HEK293 (cell line): ENCODE results near the gene WDR82.

Source experiments
- CTCF ChIA-PET: fragments of 350-600 bp; formaldehyde crosslinking; extraction: SDS; loops from one replicate; lab custom pipeline; 2021; ENCODE audit warnings: antibody characterized with exemption; lab: Yijun Ruan, JAX
- POLR2A ChIA-PET: fragments of 300-600 bp; formaldehyde crosslinking; extraction: SDS; loops from one replicate; lab custom pipeline; 2020; ENCODE audit warnings: antibody characterized with exemption, inconsistent platforms; lab: Yijun Ruan, JAX
- H3K27ac ChIP-seq: fragments of 200-500 bp; sonication (Bioruptor generic); 2 replicates; pipeline ENCODE4 v1.5.1; 2014; ENCODE audit warnings: low read depth, low read length, control low read depth, inconsistent platforms; ENCODE audit errors: extremely low read depth
- H3K36me3 ChIP-seq, 2 experiments: fragments of 200-500 bp in 1 of 2; sonication (Bioruptor generic) in 1 of 2; 1 replicate in 1 of 2; 2 replicates in 1 of 2; pipeline ENCODE4 v1.5.1; 2014 to 2017; ENCODE audit warnings: inconsistent platforms in 2 of 2, low read length in 2 of 2; ENCODE audit not compliant: control insufficient read depth in 2 of 2, insufficient read depth in 1 of 2
- H3K4me1 ChIP-seq: fragments of 200-500 bp; sonication (Bioruptor generic); 2 replicates; pipeline ENCODE4 v1.5.1; 2014; ENCODE audit warnings: mild to moderate bottlenecking, low read length, inconsistent platforms; ENCODE audit not compliant: control insufficient read depth, insufficient read depth
- H3K4me3 ChIP-seq: 2 replicates; pipeline ENCODE4 v1.5.1; 2011; ENCODE audit warnings: low read depth, mild to moderate bottlenecking, control low read depth, low read length, moderate library complexity
- H3K9me3 ChIP-seq: fragments of 200-500 bp; sonication (Bioruptor generic); 2 replicates; pipeline ENCODE4 v1.5.1; 2014; ENCODE audit warnings: low read depth, low read length, inconsistent platforms; ENCODE audit not compliant: control insufficient read depth, insufficient read depth
- CTCF ChIP-seq: fragments of 450-650 bp; formaldehyde crosslinking; IDR thresholded peaks from 2 replicates; pipeline ENCODE4 v1.5.1; 2016; ENCODE audit warnings: missing biosample characterization, missing genetic modification characterization
- HOXA7 ChIP-seq: sonication (generic); formaldehyde crosslinking; IDR thresholded peaks from 2 replicates; pipeline ENCODE4 v1.8.1; 2022; ENCODE audit warnings: missing genetic modification reagents, borderline replicate concordance
- IKZF3 ChIP-seq: fragments of 450-650 bp; IDR thresholded peaks from 2 replicates; pipeline ENCODE4 v1.5.0; 2018; ENCODE audit warnings: missing biosample characterization, mild to moderate bottlenecking, missing genetic modification characterization, moderate library complexity
- KLF16 ChIP-seq: fragments of 450-650 bp; formaldehyde crosslinking; IDR thresholded peaks from 2 replicates; pipeline ENCODE4 v1.5.1; 2017; ENCODE audit warnings: missing biosample characterization, missing genetic modification characterization
- OSR2 ChIP-seq: fragments of 450-650 bp; formaldehyde crosslinking; IDR thresholded peaks from 2 replicates; pipeline ENCODE4 v1.5.1; 2016; ENCODE audit warnings: missing biosample characterization, missing genetic modification characterization
- SCRT1 ChIP-seq: fragments of 450-650 bp; formaldehyde crosslinking; IDR thresholded peaks from 2 replicates; pipeline ENCODE4 v1.5.1; 2016; ENCODE audit warnings: missing biosample characterization, missing genetic modification characterization, borderline replicate concordance
- SP3 ChIP-seq: fragments of 450-650 bp; formaldehyde crosslinking; IDR thresholded peaks from 2 replicates; pipeline ENCODE4 v1.5.1; 2016; ENCODE audit warnings: missing biosample characterization, missing genetic modification characterization
- TRIM28 ChIP-seq: IDR thresholded peaks from 2 replicates; pipeline ENCODE4 v1.6.1; 2011; ENCODE audit warnings: low read length, control low read depth, borderline replicate concordance
- ZBTB26 ChIP-seq: fragments of 450-650 bp; formaldehyde crosslinking; optimal IDR thresholded peaks from 2 replicates; pipeline ENCODE3; 2016; ENCODE audit warnings: missing biosample characterization, mild to moderate bottlenecking, missing genetic modification characterization
- ZBTB44 ChIP-seq: fragments of 450-650 bp; IDR thresholded peaks from 2 replicates; pipeline ENCODE4 v1.5.1; 2018; ENCODE audit warnings: missing biosample characterization, mild to moderate bottlenecking, missing genetic modification characterization
- ZBTB8A ChIP-seq: fragments of 450-650 bp; formaldehyde crosslinking; IDR thresholded peaks from 2 replicates; pipeline ENCODE4 v1.5.1; 2016; ENCODE audit warnings: missing biosample characterization, missing genetic modification characterization
- ZFP41 ChIP-seq: fragments of 450-650 bp; formaldehyde crosslinking; IDR thresholded peaks from 2 replicates; pipeline ENCODE4 v1.5.1; 2016; ENCODE audit warnings: missing biosample characterization, missing genetic modification characterization, borderline replicate concordance
- ZNF132 ChIP-seq: fragments of 450-650 bp; formaldehyde crosslinking; IDR thresholded peaks from 2 replicates; pipeline ENCODE4 v1.5.1; 2017; ENCODE audit warnings: missing biosample characterization, missing genetic modification characterization, borderline replicate concordance
- ZNF16 ChIP-seq: fragments of 450-650 bp; formaldehyde crosslinking; IDR thresholded peaks from 2 replicates; pipeline ENCODE4 v1.5.1; 2016; ENCODE audit warnings: low read depth, missing biosample characterization, missing genetic modification characterization
- ZNF19 ChIP-seq: fragments of 450-650 bp; formaldehyde crosslinking; IDR thresholded peaks from 2 replicates; pipeline ENCODE4; 2016; ENCODE audit warnings: missing biosample characterization, missing genetic modification characterization, low read depth
- ZNF202 ChIP-seq: fragments of 450-650 bp; formaldehyde crosslinking; IDR thresholded peaks from 2 replicates; pipeline ENCODE4 v1.5.1; 2016; ENCODE audit warnings: missing biosample characterization, missing genetic modification characterization, borderline replicate concordance
- ZNF223 ChIP-seq: fragments of 450-650 bp; formaldehyde crosslinking; IDR thresholded peaks from 2 replicates; pipeline ENCODE4 v1.5.1; 2016; ENCODE audit warnings: missing biosample characterization, missing genetic modification characterization
- ZNF24 ChIP-seq: fragments of 450-650 bp; formaldehyde crosslinking; IDR thresholded peaks from 2 replicates; pipeline ENCODE4 v1.5.1; 2016; ENCODE audit warnings: missing biosample characterization, missing genetic modification characterization
- ZNF248 ChIP-seq: fragments of 450-650 bp; formaldehyde crosslinking; IDR thresholded peaks from 2 replicates; pipeline ENCODE4 v1.5.1; 2017; ENCODE audit warnings: missing biosample characterization, missing genetic modification characterization
- ZNF274 ChIP-seq, 2 experiments: fragments of 200-500 bp in 1 of 2; fragments of 450-650 bp in 1 of 2; sonication (Bioruptor generic) in 1 of 2; formaldehyde crosslinking in 1 of 2; IDR thresholded peaks; 2 replicates each; pipeline versions ENCODE4 v1.5.1 to v1.6.1; 2014 to 2016; ENCODE audit warnings: borderline replicate concordance in 1 of 2, inconsistent platforms in 1 of 2, low read length in 1 of 2, missing biosample characterization in 1 of 2, missing genetic modification characterization in 1 of 2
- ZNF341 ChIP-seq: fragments of 450-650 bp; formaldehyde crosslinking; IDR thresholded peaks from 2 replicates; pipeline ENCODE4; 2016; ENCODE audit warnings: low read depth, missing biosample characterization, missing genetic modification characterization
- ZNF350 ChIP-seq: fragments of 450-650 bp; formaldehyde crosslinking; IDR thresholded peaks from 2 replicates; pipeline ENCODE4 v1.5.0; 2017; ENCODE audit warnings: missing biosample characterization, mild to moderate bottlenecking, missing genetic modification characterization
- ZNF426 ChIP-seq: fragments of 450-650 bp; formaldehyde crosslinking; IDR thresholded peaks from 2 replicates; pipeline ENCODE4 v1.5.1; 2017; ENCODE audit warnings: missing biosample characterization, missing genetic modification characterization, mild to moderate bottlenecking, inconsistent platforms, moderate library complexity
- ZNF530 ChIP-seq: fragments of 450-650 bp; formaldehyde crosslinking; IDR thresholded peaks from 2 replicates; pipeline ENCODE4 v1.5.1; 2016; ENCODE audit warnings: low read depth, missing biosample characterization, missing genetic modification characterization
- ZNF677 ChIP-seq: fragments of 450-650 bp; IDR thresholded peaks from 2 replicates; pipeline ENCODE4 v1.5.0; 2018; ENCODE audit warnings: missing biosample characterization, mild to moderate bottlenecking, missing genetic modification characterization, moderate library complexity
- ZSCAN16 ChIP-seq: fragments of 450-650 bp; formaldehyde crosslinking; IDR thresholded peaks from 2 replicates; pipeline ENCODE4 v1.5.1; 2016; ENCODE audit warnings: missing biosample characterization, missing genetic modification characterization
- TF ChIP-seq, protein P1 (sequence below): fragments of 450-650 bp; formaldehyde crosslinking; IDR thresholded peaks from 2 replicates; pipeline ENCODE4 v1.5.1; 2016; ENCODE audit warnings: missing biosample characterization, missing genetic modification characterization
- TF ChIP-seq, protein P2 (sequence below): fragments of 450-650 bp; IDR thresholded peaks from 2 replicates; pipeline ENCODE4 v1.5.1; 2018; ENCODE audit warnings: missing biosample characterization, missing genetic modification characterization

The WDR82 gene

GRCh38 chr3:52242039-52242438 is 36.4 kb downstream of the WDR82 start (continued):
- no peak for TF ChIP-seq ZBTB44 (tag by site-specific recombination)
- no peak for TF ChIP-seq ZNF16
- TF ChIP-seq ZFP41 (tag by site-specific recombination), result no peak
- no peak for TF ChIP-seq IKZF3 (tag by site-specific recombination)
- TF ChIP-seq SP3 (tag by site-specific recombination), result no peak
- TF ChIP-seq HOXA7 (CRISPR knock-in tag), result no peak

GRCh38 chr3:52240886-52241370 is 37.5 kb downstream of the WDR82 start:
- no peaks in the 10 kb centered on the region for H3K9me3 ChIP-seq
- POLR2A ChIA-PET, result interaction anchor here (0.5 to 2.6 kb wide), 5 partner anchors 8 to 1029 kb away, joined by 3 to 14 read pairs (median 4); partner anchors contain the start of genes POC1A and WDR82
- CTCF ChIA-PET, result interaction anchor here (1.0 to 1.1 kb wide), 3 partner anchors 9 to 98 kb away, joined by 4 to 15 read pairs (median 5); no protein-coding TSS in a partner anchor
- TF ChIP-seq ZBTB26, result no peak
- TF ChIP-seq, protein P1, sequence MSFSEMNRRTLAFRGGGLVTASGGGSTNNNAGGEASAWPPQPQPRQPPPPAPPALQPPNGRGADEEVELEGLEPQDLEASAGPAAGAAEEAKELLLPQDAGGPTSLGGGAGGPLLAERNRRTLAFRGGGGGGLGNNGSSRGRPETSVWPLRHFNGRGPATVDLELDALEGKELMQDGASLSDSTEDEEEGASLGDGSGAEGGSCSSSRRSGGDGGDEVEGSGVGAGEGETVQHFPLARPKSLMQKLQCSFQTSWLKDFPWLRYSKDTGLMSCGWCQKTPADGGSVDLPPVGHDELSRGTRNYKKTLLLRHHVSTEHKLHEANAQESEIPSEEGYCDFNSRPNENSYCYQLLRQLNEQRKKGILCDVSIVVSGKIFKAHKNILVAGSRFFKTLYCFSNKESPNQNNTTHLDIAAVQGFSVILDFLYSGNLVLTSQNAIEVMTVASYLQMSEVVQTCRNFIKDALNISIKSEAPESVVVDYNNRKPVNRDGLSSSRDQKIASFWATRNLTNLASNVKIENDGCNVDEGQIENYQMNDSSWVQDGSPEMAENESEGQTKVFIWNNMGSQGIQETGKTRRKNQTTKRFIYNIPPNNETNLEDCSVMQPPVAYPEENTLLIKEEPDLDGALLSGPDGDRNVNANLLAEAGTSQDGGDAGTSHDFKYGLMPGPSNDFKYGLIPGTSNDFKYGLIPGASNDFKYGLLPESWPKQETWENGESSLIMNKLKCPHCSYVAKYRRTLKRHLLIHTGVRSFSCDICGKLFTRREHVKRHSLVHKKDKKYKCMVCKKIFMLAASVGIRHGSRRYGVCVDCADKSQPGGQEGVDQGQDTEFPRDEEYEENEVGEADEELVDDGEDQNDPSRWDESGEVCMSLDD (tag by site-specific recombination), result no peak
- no peak for TF ChIP-seq ZNF677
- no peak for TF ChIP-seq ZNF19 (tag by site-specific recombination)
- no peak for TF ChIP-seq ZNF132 (tag by site-specific recombination)
- no peak for TF ChIP-seq ZNF350 (tag by site-specific recombination)
- TF ChIP-seq ZSCAN16, result no peak
- TF ChIP-seq ZNF248 (tag by site-specific recombination), result no peak
- TF ChIP-seq ZNF530 (tag by site-specific recombination), result no peak
- no peak for TF ChIP-seq CTCF (tag by site-specific recombination)
- TF ChIP-seq TRIM28, result 0 out of 2 replicates have a peak, but pooled peaks have one; percentile 1
- TF ChIP-seq, protein P2, sequence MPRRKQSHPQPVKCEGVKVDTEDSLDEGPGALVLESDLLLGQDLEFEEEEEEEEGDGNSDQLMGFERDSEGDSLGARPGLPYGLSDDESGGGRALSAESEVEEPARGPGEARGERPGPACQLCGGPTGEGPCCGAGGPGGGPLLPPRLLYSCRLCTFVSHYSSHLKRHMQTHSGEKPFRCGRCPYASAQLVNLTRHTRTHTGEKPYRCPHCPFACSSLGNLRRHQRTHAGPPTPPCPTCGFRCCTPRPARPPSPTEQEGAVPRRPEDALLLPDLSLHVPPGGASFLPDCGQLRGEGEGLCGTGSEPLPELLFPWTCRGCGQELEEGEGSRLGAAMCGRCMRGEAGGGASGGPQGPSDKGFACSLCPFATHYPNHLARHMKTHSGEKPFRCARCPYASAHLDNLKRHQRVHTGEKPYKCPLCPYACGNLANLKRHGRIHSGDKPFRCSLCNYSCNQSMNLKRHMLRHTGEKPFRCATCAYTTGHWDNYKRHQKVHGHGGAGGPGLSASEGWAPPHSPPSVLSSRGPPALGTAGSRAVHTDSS, result peak; percentile 44; the same call in 1 of the 2 replicates
- TF ChIP-seq ZNF274 (IDR thresholded peaks at IDR 0.05; ENCODE audit: low read length), result no peak
- TF ChIP-seq ZNF274 (tag by site-specific recombination; IDR thresholded peaks at IDR 0.05; ENCODE audit: borderline replicate concordance), result no peak
- no peak for TF ChIP-seq ZNF426 (tag by site-specific recombination)
- 0 out of 2 replicates have a peak, but pooled peaks have one; percentile 27 for TF ChIP-seq ZBTB8A (tag by site-specific recombination)
- TF ChIP-seq KLF16, result no peak
- TF ChIP-seq SCRT1 (tag by site-specific recombination), result peak; percentile 5; the same call in 1 of the 2 replicates
- 0 out of 2 replicates have a peak, but pooled peaks have one; percentile 11 for TF ChIP-seq ZNF24 (tag by site-specific recombination)
- no peak for TF ChIP-seq ZNF341 (tag by site-specific recombination)
- no peak; the same call in 1 of the 2 replicates for TF ChIP-seq OSR2 (tag by site-specific recombination)
- no peak for TF ChIP-seq ZNF223 (tag by site-specific recombination)
- no peak for TF ChIP-seq ZNF202 (tag by site-specific recombination)

More at GRCh38 chr3:52240886-52241370, 37.5 kb downstream of the WDR82 start:
- Histone ChIP-seq H3K4me3 (no peak overlapping the region), H3K36me3 (no peaks in the 10 kb centered on the region), H3K27ac (0 out of 2 replicates have a peak overlapping the region, but pooled peaks have one; percentile 16), H3K4me1 (no peaks in the 10 kb centered on the region; the same call in 1 of the 2 replicates)
